Epithelial cell of esophagus (primary cell): ENCODE results near the gene CTRB1.

Experiments
- DNase-seq: peaks from one replicate; pipeline ENCODE4 v3.0.0; 2010; ENCODE audit warnings: low read depth
- H3K4me3 ChIP-seq: 2 replicates; pipeline ENCODE4 v1.5.1; 2011; ENCODE audit warnings: mild to moderate bottlenecking, low read length, control low read depth
- CTCF ChIP-seq: IDR thresholded peaks from 2 replicates; pipeline ENCODE4 v1.5.1; 2011; ENCODE audit warnings: low read depth, mild to moderate bottlenecking, low read length, control low read depth, inconsistent platforms; ENCODE audit not compliant: insufficient read depth; ENCODE audit errors: missing control alignments

The CTRB1 gene

GRCh38 chr16:75249441-75249840 is 30.7 kb downstream of the CTRB1 start:
- no peak for DNase-seq
- no peak for TF ChIP-seq CTCF
- H3K4me3 ChIP-seq, result peak overlapping the region; percentile 2

- TF ChIP-seq CTCF, result no peak
- DNase-seq, result no peak
- H3K4me3 ChIP-seq, result peak overlapping the region; percentile 70
Observed at GRCh38 chr16:75250089-75250808, 31.5 kb downstream of the CTRB1 start.

GRCh38 chr16:75250809-75251279 is 32.1 kb downstream of the CTRB1 start:
- TF ChIP-seq CTCF, result no peak
- DNase-seq, result peak; percentile 56
- H3K4me3 ChIP-seq, result peak overlapping the region; percentile 70

GRCh38 chr16:75251280-75252048 is 32.7 kb downstream of the CTRB1 start, which contains the start of gene BCAR1:
TSS of gene BCAR1 (minus strand) at chr16:75251624. CDS start at chr16:75251482, 142 bp downstream.
- DNase-seq, result peak; percentile 89
- peak; percentile 2 for TF ChIP-seq CTCF
- H3K4me3 ChIP-seq, result peak within 1 kb of the TSS; percentile 70

GRCh38 chr16:75252049-75252864 is 33.5 kb downstream of the CTRB1 start:
- no peak overlapping the region for H3K4me3 ChIP-seq
- no peak for DNase-seq
- no peak for TF ChIP-seq CTCF

- TF ChIP-seq CTCF, result no peak
- no peak for DNase-seq
- no peak overlapping the region for H3K4me3 ChIP-seq
Observed at GRCh38 chr16:75252946-75253911, 34.4 kb downstream of the CTRB1 start.
